ENCODE data around the gene FNDC1.

DNA sequence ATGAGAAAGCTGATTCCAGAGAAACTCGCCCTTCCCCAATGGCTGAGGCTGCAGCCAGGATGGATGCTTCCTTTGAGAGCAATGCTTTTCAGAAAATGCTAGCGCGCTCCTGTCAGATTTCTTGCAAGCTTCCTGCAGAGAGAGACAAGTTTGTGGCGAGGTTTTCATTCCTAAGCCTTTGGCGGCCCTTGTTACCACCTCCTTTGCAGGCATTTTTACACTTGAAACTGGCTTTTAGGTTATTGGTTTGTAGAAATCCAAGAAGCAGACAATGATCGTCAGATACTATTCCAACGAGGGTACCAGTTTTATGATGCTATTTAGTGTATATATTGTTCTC, 1.1 kb downstream of the FNDC1 start:
- TF ChIP-seq GATA3 (IDR thresholded peaks at IDR 0.05; ENCODE audit: low read depth, low read length), result no peak
- TF ChIP-seq GATA2 (IDR thresholded peaks at IDR 0.05; ENCODE audit: low read depth, low read length), result no peak

Measured in SH-SY5Y (cell line).